ENCODE data around the gene RALGAPA2. TPM values are rescaled to one million over a fixed set of nuclear protein-coding genes. Genes with fewer than 3 reads are reported as not detected.

RALGAPA2 gene
- polyA plus RNA-seq, 2 of the 4 experiments (the other 2 are of a cell fraction): 4.0 to 4.7 TPM

DNA sequence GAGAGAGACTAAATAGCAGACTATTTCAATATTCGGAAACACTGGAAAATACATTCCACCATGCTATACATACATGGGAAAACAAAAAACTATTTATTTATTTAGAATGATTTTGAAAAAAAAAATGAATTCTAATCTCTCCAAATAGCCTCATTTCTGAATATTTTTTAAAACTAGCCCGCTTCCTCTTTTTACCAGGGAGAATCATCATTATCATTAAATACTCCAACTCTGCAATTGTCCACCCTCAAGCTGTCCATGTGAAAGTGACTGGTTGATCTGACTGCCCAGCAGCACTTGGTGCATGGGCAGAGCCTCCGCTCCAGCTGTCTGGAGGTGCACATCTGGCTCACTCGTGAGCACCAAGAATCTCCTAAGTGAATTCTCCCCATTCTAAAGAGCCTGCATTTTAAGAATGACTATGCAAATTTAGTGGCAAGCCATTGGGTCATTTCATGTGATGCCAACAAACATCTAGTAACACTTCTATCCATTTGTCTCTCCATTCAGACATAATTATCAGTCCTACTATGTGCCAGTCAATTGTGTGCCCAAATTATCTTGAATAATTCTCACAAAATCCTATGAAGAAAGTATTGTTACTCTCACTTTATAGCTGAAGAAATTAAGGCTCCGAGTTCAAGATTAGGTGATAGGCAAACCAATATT is 279.7 kb downstream of the RALGAPA2 start:
- no peak overlapping the region for H3K4me3 ChIP-seq
- H3K4me2 ChIP-seq: no peak overlapping the region
- H3K4me1 ChIP-seq: no peaks in the 10 kb centered on the region
- CTCF ChIA-PET: no interaction called here
- ATAC-seq (no peak), DNase-seq (ENCODE audit: low read depth in 1 of 2, low spot score in 1 of 2) (no peak), FAIRE-seq (no peak)
- no peaks in the 10 kb centered on the region for H3K9me3 ChIP-seq
- H3K27ac ChIP-seq: no peak overlapping the region
- 80% methylated on average over 5 of the region's 5 CpGs for WGBS (ENCODE audit: missing lambda C conversion rate)
- no peak for TF ChIP-seq HEYL (CRISPR knock-in tag; IDR thresholded peaks at IDR 0.05)
- TF ChIP-seq MAFK (IDR thresholded peaks at IDR 0.05; ENCODE audit: partially characterized antibody): peak; percentile 56
- TF ChIP-seq NFE2L2 (conservative IDR thresholded peaks at IDR 0.05; ENCODE audit: low read length): peak; percentile 45; the same call in 1 of the 2 replicates
- POLR2A ChIA-PET: no interaction called here

DNA sequence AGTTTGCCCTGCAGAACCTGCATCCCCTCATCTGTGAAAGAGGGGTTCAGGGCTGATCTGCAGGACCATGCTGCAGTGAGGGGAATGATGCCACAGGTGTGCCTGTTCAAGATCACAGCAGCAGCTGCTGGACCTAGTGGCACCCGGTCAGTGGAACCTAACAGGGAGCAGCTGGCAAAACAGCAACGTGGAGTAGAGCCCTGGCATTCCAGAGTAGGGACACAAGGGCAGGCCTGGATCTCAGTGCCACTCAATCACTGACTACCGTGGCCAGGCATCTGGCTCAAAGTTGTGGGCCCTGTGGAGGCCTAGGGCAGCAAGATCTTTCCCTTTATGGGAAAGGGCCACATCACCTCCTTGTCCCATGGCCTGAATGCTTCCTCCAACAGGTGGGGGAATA is 282.4 kb downstream of the RALGAPA2 start:
- DNase-seq (ENCODE audit: low read depth in 1 of 2, low spot score in 1 of 2): no peak
- ChIA-PET CTCF (no interaction called here), POLR2A (no interaction called here)
- Histone ChIP-seq H3K4me2 (no peak overlapping the region), H3K4me3 (no peak overlapping the region), H3K9me3 (no peaks in the 10 kb centered on the region), H3K27ac (no peak overlapping the region), H3K4me1 (no peaks in the 10 kb centered on the region)
- 42% methylated on average over 3 of the region's 3 CpGs for WGBS (ENCODE audit: missing lambda C conversion rate)
- no peak for FAIRE-seq
- TF ChIP-seq RAD21 (conservative IDR thresholded peaks at IDR 0.05 in 1 of 2, IDR thresholded peaks at IDR 0.05 in 1 of 2) (no peak), JUN (IDR thresholded peaks at IDR 0.05) (no peak)
- TF ChIP-seq, protein P1, sequence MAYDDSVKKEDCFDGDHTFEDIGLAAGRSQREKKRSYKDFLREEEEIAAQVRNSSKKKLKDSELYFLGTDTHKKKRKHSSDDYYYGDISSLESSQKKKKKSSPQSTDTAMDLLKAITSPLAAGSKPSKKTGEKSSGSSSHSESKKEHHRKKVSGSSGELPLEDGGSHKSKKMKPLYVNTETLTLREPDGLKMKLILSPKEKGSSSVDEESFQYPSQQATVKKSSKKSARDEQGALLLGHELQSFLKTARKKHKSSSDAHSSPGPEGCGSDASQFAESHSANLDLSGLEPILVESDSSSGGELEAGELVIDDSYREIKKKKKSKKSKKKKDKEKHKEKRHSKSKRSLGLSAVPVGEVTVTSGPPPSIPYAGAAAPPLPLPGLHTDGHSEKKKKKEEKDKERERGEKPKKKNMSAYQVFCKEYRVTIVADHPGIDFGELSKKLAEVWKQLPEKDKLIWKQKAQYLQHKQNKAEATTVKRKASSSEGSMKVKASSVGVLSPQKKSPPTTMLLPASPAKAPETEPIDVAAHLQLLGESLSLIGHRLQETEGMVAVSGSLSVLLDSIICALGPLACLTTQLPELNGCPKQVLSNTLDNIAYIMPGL (CRISPR knock-in tag; IDR thresholded peaks at IDR 0.05; ENCODE audit: borderline replicate concordance): no peak
- TF ChIP-seq, protein P2, sequence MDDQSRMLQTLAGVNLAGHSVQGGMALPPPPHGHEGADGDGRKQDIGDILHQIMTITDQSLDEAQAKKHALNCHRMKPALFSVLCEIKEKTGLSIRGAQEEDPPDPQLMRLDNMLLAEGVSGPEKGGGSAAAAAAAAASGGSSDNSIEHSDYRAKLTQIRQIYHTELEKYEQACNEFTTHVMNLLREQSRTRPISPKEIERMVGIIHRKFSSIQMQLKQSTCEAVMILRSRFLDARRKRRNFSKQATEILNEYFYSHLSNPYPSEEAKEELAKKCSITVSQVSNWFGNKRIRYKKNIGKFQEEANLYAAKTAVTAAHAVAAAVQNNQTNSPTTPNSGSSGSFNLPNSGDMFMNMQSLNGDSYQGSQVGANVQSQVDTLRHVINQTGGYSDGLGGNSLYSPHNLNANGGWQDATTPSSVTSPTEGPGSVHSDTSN (IDR thresholded peaks at IDR 0.05): no peak
- ATAC-seq: no peak

DNA sequence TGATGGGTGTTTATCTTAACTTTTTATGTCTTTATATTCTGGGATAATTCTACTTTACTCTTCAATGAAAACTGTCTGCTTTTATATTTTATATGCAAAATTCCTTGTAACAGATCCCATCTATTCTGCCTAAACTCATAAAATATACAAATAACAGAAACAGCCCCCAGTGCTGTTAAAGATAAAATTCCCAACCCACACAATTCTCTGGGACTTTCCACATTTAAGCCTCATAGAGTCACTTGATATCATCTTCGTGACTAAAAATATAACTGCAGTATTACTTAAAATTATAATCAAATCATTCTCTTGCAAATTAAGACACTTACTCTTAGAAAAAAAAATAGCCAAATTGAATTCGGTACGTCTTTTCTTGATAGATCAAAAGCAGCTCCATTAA is 284.4 kb downstream of the RALGAPA2 start:
- no peaks in the 10 kb centered on the region for H3K9me3 ChIP-seq
- no peak overlapping the region for H3K4me3 ChIP-seq
- ChIA-PET CTCF (interaction anchor here (0.7 kb wide), 1 partner anchor 24 kb away, joined by 3 read pairs; no protein-coding TSS in a partner anchor), POLR2A (no interaction called here)
- no peak overlapping the region for H3K27ac ChIP-seq
- FAIRE-seq: no peak
- 80% methylated on average over 3 of the region's 3 CpGs for WGBS (ENCODE audit: missing lambda C conversion rate)
- no peak for ATAC-seq
- no peak overlapping the region for H3K4me2 ChIP-seq
- TF ChIP-seq NFE2L2 (conservative IDR thresholded peaks at IDR 0.05; ENCODE audit: low read length) (no peak), NPAS2 (CRISPR knock-in tag; IDR thresholded peaks at IDR 0.05; ENCODE audit: borderline replicate concordance) (no peak), SMC3 (IDR thresholded peaks at IDR 0.05) (no peak), NR3C1 (IDR thresholded peaks at IDR 0.05) (no peak), CBX2 (IDR thresholded peaks at IDR 0.05; ENCODE audit: borderline replicate concordance, low read depth) (no peak), ZC3H11A (IDR thresholded peaks at IDR 0.05) (no peak), CEBPB (IDR thresholded peaks at IDR 0.05) (no peak), FOSL2 (IDR thresholded peaks at IDR 0.05) (no peak), FOSL2 (CRISPR knock-in tag; IDR thresholded peaks at IDR 0.05) (no peak), FOXS1 (CRISPR knock-in tag; IDR thresholded peaks at IDR 0.05) (no peak)
- TF ChIP-seq, protein P3, sequence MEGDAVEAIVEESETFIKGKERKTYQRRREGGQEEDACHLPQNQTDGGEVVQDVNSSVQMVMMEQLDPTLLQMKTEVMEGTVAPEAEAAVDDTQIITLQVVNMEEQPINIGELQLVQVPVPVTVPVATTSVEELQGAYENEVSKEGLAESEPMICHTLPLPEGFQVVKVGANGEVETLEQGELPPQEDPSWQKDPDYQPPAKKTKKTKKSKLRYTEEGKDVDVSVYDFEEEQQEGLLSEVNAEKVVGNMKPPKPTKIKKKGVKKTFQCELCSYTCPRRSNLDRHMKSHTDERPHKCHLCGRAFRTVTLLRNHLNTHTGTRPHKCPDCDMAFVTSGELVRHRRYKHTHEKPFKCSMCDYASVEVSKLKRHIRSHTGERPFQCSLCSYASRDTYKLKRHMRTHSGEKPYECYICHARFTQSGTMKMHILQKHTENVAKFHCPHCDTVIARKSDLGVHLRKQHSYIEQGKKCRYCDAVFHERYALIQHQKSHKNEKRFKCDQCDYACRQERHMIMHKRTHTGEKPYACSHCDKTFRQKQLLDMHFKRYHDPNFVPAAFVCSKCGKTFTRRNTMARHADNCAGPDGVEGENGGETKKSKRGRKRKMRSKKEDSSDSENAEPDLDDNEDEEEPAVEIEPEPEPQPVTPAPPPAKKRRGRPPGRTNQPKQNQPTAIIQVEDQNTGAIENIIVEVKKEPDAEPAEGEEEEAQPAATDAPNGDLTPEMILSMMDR (IDR thresholded peaks at IDR 0.05): no peak
- no peaks in the 10 kb centered on the region for H3K4me1 ChIP-seq
- DNase-seq (ENCODE audit: low read depth in 1 of 2, low spot score in 1 of 2): no peak
